ENCODE measurements around the gene RPS21. TPM values are rescaled to one million over a fixed set of nuclear protein-coding genes. Genes with fewer than 3 reads are reported as not detected.

Gene RPS21
- total RNA-seq, 1 donor from 2014 or later, result 830 TPM

DNA sequence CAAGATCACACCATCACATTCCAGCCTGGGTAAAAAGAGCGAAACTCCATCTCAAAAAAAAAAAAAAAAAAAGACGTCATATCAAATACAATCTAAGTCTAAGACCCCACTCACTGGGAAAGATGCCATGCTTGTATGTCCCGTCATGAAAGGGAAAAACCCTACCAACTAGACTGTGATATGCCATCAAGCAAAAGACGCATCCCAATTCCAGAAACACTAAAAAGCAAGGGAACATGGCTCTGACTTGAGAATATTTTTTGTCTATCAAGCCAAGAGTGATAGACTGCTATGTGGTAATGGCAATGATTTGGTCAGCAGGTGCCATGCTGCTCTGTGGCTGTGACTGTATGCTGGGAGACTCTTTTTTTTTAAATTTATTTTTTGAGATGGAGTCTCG, 42.8 kb upstream of the RPS21 start:
- no peaks in the 10 kb centered on the region for H3K27me3 Mint-ChIP-seq (ENCODE audit: low read depth)
- H3K4me1 Mint-ChIP-seq (ENCODE audit: low read depth), result no peaks in the 10 kb centered on the region
- no peak for DNase-seq (ENCODE audit: low spot score)
- H3K9me3 Mint-ChIP-seq (ENCODE audit: low read depth), result peaks cover 3% of the 10 kb centered on the region
- TF ChIP-seq, protein P1, sequence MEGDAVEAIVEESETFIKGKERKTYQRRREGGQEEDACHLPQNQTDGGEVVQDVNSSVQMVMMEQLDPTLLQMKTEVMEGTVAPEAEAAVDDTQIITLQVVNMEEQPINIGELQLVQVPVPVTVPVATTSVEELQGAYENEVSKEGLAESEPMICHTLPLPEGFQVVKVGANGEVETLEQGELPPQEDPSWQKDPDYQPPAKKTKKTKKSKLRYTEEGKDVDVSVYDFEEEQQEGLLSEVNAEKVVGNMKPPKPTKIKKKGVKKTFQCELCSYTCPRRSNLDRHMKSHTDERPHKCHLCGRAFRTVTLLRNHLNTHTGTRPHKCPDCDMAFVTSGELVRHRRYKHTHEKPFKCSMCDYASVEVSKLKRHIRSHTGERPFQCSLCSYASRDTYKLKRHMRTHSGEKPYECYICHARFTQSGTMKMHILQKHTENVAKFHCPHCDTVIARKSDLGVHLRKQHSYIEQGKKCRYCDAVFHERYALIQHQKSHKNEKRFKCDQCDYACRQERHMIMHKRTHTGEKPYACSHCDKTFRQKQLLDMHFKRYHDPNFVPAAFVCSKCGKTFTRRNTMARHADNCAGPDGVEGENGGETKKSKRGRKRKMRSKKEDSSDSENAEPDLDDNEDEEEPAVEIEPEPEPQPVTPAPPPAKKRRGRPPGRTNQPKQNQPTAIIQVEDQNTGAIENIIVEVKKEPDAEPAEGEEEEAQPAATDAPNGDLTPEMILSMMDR (IDR thresholded peaks at IDR 0.05), result no peak
- peaks cover 39% of the 10 kb centered on the region for H3K36me3 Mint-ChIP-seq (ENCODE audit: low read depth)
- H3K27ac Mint-ChIP-seq (ENCODE audit: unreplicated experiment), result no peak overlapping the region
- no peak overlapping the region for H3K4me3 Mint-ChIP-seq (ENCODE audit: unreplicated experiment)

DNA sequence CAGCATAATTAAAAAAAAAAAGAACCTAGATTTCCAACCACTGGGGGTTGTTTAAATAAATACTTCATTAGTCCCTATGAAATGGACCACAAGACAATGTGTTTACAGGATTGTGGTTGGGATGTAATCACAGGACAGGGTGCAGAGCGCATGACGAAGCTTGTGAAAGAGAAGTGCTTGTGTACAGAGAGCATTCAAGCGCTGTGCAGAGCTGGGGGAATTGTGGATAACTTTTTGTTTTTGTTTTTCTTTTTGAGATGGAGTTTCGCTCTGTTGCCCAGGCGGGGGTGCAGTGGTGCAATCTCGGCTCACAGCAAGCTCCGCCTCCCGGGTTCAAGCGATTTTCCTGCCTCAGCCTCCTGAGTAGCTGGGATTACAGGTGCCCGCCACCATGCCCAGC, 42.1 kb upstream of the RPS21 start:
- no peak overlapping the region for H3K27ac Mint-ChIP-seq (ENCODE audit: unreplicated experiment)
- H3K36me3 Mint-ChIP-seq (ENCODE audit: low read depth), result peaks cover 37% of the 10 kb centered on the region
- no peaks in the 10 kb centered on the region for H3K27me3 Mint-ChIP-seq (ENCODE audit: low read depth)
- TF ChIP-seq, protein P1 (IDR thresholded peaks at IDR 0.05), result no peak
- H3K4me1 Mint-ChIP-seq (ENCODE audit: low read depth), result peaks cover 3% of the 10 kb centered on the region
- no peak for DNase-seq (ENCODE audit: low spot score)
- H3K4me3 Mint-ChIP-seq (ENCODE audit: unreplicated experiment), result no peak overlapping the region
- peaks cover 3% of the 10 kb centered on the region for H3K9me3 Mint-ChIP-seq (ENCODE audit: low read depth)

DNA sequence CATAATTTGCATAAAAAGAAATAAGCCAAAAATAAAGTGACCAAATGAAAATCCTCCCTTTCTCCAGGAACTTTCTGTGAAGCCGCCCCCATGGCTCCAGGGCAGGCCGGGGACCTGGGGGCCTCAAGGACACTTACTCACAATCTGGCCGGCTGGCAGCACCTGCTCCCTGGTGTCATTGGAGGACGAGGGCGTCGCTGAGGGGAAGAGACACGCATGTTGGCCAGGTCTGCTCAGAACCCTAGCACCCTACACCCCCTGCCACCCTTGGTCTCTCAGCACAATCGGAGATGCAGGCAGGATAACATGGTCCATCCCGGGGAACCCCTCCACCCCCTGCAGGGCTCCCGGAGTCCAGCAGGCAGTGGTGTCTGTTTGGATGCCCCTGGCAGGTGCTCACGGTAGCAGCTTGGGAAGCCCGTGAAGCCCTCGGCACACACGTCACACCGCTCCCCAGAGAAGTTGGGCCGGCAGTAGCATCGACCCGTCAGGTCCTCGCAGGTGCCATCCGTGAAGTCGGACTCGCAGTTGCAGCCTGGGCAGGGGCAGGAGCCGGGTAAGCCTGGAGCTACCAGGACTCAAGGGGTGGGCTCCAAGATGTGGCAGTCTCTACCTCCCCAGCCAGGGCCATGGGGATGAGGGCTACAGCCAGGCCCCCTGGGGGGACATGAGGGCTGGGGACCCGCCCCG, 41.1 kb upstream of the RPS21 start:
- H3K9me3 Mint-ChIP-seq (ENCODE audit: low read depth), result peaks cover 3% of the 10 kb centered on the region
- TF ChIP-seq, protein P1 (IDR thresholded peaks at IDR 0.05), result no peak
- no peaks in the 10 kb centered on the region for H3K27me3 Mint-ChIP-seq (ENCODE audit: low read depth)
- H3K4me1 Mint-ChIP-seq (ENCODE audit: low read depth), result peaks cover 10% of the 10 kb centered on the region
- H3K36me3 Mint-ChIP-seq (ENCODE audit: low read depth), result peaks cover 35% of the 10 kb centered on the region
- H3K4me3 Mint-ChIP-seq (ENCODE audit: unreplicated experiment), result no peak overlapping the region
- no peak overlapping the region for H3K27ac Mint-ChIP-seq (ENCODE audit: unreplicated experiment)
- no peak for DNase-seq (ENCODE audit: low spot score)

DNA sequence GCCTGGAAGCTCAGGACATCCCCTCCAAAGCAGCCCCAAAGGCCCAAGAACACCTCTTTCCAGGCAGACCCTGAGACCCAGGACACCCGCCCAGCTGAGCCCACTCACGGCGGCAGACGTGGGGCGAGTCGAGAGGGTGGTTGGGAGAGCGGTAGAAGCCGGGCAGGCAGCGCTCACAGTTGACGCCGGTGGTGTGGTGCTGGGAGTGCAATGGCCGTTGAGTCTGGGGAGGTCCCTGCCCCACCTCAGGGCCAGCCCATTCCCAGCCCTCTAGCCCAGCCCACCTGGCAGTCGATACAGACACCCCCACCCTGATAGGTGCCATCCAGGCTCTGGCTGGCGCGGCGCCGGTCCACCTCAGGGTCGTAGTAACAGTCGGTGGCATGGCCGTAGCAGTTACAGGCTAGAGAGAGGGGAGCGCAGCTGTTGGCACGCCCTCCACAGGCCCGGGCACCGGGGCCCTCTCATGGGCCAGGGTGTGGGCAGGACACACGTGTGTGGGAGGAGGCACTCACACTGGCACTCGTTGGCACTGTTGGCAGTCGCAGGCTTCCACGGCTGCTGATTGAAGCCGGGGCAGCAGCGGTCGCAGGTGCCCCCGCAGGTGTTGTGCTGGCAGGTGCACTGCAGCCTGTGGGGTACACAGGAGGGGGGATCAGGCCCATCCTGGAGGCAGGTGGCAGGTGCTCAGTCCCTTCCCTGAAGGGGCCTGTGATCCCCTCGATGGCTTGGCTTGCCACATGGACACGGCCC, 40.3 kb upstream of the RPS21 start:
- H3K4me1 Mint-ChIP-seq (ENCODE audit: low read depth), result peaks cover 10% of the 10 kb centered on the region
- no peak overlapping the region for H3K27ac Mint-ChIP-seq (ENCODE audit: unreplicated experiment)
- H3K4me3 Mint-ChIP-seq (ENCODE audit: unreplicated experiment), result no peak overlapping the region
- TF ChIP-seq, protein P1 (IDR thresholded peaks at IDR 0.05), result no peak
- no peaks in the 10 kb centered on the region for H3K27me3 Mint-ChIP-seq (ENCODE audit: low read depth)
- DNase-seq (ENCODE audit: low spot score), result no peak
- peaks cover 3% of the 10 kb centered on the region for H3K9me3 Mint-ChIP-seq (ENCODE audit: low read depth)
- H3K36me3 Mint-ChIP-seq (ENCODE audit: low read depth), result peaks cover 29% of the 10 kb centered on the region

DNA sequence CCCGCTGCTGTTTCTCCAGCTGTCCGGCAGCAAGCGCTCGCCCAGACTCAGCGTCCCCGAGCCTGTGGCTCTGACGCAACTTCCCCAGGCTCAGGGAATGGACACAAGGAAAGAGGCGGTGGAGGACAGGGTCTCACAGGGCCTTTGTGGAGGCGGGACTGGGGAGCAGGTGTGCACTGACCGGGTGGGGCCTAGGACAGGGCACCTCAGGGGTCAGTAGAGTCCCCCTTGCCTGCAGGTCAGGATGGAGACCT, 39.8 kb upstream of the RPS21 start:
- Mint-ChIP-seq H3K27ac (ENCODE audit: unreplicated experiment) (no peak overlapping the region), H3K27me3 (ENCODE audit: low read depth) (no peaks in the 10 kb centered on the region), H3K4me1 (ENCODE audit: low read depth) (peaks cover 10% of the 10 kb centered on the region), H3K36me3 (ENCODE audit: low read depth) (peaks cover 27% of the 10 kb centered on the region), H3K9me3 (ENCODE audit: low read depth) (peaks cover 3% of the 10 kb centered on the region), H3K4me3 (ENCODE audit: unreplicated experiment) (no peak overlapping the region)
- no peak for DNase-seq (ENCODE audit: low spot score)
- TF ChIP-seq, protein P1 (IDR thresholded peaks at IDR 0.05), result no peak
